K562 (cell line): ENCODE data around the gene SAFB. TPM values are rescaled to one million over a fixed set of nuclear protein-coding genes. Genes with fewer than 3 reads are reported as not detected.

Experiments
- CHD4 ChIP-seq: fragments of 200-600 bp; sonication (generic); IDR thresholded peaks from 3 replicates; pipeline ENCODE4 v1.6.1; 2012; ENCODE audit warnings: low read depth, mild to moderate bottlenecking, mixed read lengths, low read length, inconsistent platforms; ENCODE audit not compliant: insufficient read depth, insufficient replicate concordance, poor library complexity, severe bottlenecking
- FOXA3 ChIP-seq, 2 experiments: fragments of 450-650 bp in 1 of 2; sonication (generic) in 1 of 2; formaldehyde crosslinking; IDR thresholded peaks in 1 of 2; conservative IDR thresholded peaks in 1 of 2; 2 replicates each; pipeline versions ENCODE4 v1.4.0 to v1.8.0; 2020 to 2022; ENCODE audit warnings: mild to moderate bottlenecking in 2 of 2, missing genetic modification reagents in 1 of 2
- GTF2E2 ChIP-seq: fragments of 200-800 bp; sonication (Bioruptor generic); IDR thresholded peaks from 2 replicates; pipeline ENCODE4 v1.6.1; 2016; ENCODE audit warnings: missing genetic modification characterization, missing compliant biosample characterization
- MITF ChIP-seq: IDR thresholded peaks from 2 replicates; pipeline ENCODE4 v1.6.1; 2014; ENCODE audit warnings: antibody characterized with exemption
- REST ChIP-seq, 2 experiments: fragments of 450-650 bp; formaldehyde crosslinking in 1 of 2; IDR thresholded peaks; 2 replicates each; pipeline versions ENCODE4 v1.4.0 to v1.6.1; 2014 to 2020; ENCODE audit warnings: mild to moderate bottlenecking in 2 of 2, borderline replicate concordance in 1 of 2, low read depth in 1 of 2
- RHOXF2B ChIP-seq: fragments of 250-450 bp; sonication (Bioruptor Pico); conservative IDR thresholded peaks from 2 replicates; pipeline ENCODE4 v1.5.1; 2021
- TCF15 ChIP-seq: fragments of 250-450 bp; sonication (Bioruptor Pico); IDR thresholded peaks from 2 replicates; pipeline ENCODE4 v1.8.0; 2022; ENCODE audit warnings: moderate library complexity, mild to moderate bottlenecking, inconsistent platforms
- ZNF143 ChIP-seq: sonication (generic); formaldehyde crosslinking; IDR thresholded peaks from 2 replicates; pipeline ENCODE4 v1.9.0; 2022; ENCODE audit warnings: mild to moderate bottlenecking, missing genetic modification reagents
- ZNF780A ChIP-seq: fragments of 250-450 bp; sonication (Bioruptor Pico); IDR thresholded peaks from 2 replicates; pipeline ENCODE4 v1.5.0; 2021; ENCODE audit warnings: mild to moderate bottlenecking
- polyA plus RNA-seq, 8 experiments: library from polyadenylated mRNA; depleted of rRNA in 4 of 8; stranded (reverse) in 5 of 8; unstranded in 3 of 8; fragments of >200 nt; fragmentation: Nextera tagmentation in 2 of 8; fragmentation: Illumina TruSeq in 1 of 8; extraction: Ambion mirVana in 2 of 8; extraction: Trizol in 1 of 8; gene quantifications; 2 replicates each; pipeline versions ENCODE4 v1.2.1 to v1.2.3, GENCODE V29; 2011 to 2014; ENCODE audit warnings: inconsistent platforms in 1 of 8, missing spikeins in 1 of 8
- total RNA-seq, 7 experiments: library from RNA; depleted of rRNA in 6 of 7; stranded (reverse); fragments of >200 nt in 6 of 7; fragmentation: Illumina TruSeq in 2 of 7; extraction: Trizol in 2 of 7; gene quantifications; 2 replicates each; pipeline versions ENCODE4 v1.2.1 to v1.2.3, GENCODE V29; 2011 to 2021; ENCODE audit warnings: low replicate concordance in 1 of 7

Gene SAFB
- total and polyA plus RNA-seq, 9 of the 15 experiments (the other 6 are each of a cell fraction or from before 2014, with no cell fraction given), result 1.1 to 151 (median 83.1) TPM

- TF ChIP-seq MITF (no peak), ZNF143 (CRISPR knock-in tag) (0 out of 2 replicates have a peak, but pooled peaks have one; percentile 12), RHOXF2B (CRISPR knock-in tag) (no peak), GTF2E2 (no peak), CHD4 (no peak), ZNF780A (CRISPR knock-in tag) (no peak), FOXA3 (CRISPR knock-in tag; conservative IDR thresholded peaks at IDR 0.05 in 1 of 2, IDR thresholded peaks at IDR 0.05 in 1 of 2) (0 out of 4 replicates have a peak, but pooled peaks of 1 of the 2 experiments have one; percentile 23), TCF15 (CRISPR knock-in tag) (0 out of 2 replicates have a peak, but pooled peaks have one; percentile 42), REST (IDR thresholded peaks at IDR 0.05; ENCODE audit: borderline replicate concordance) (no peak), REST (CRISPR knock-in tag; IDR thresholded peaks at IDR 0.05; ENCODE audit: low read depth) (no peak)
Observed at GRCh38 chr19:5717215-5717935, 94.5 kb downstream of the SAFB start (continued).
